SK-N-SH (cell line): ENCODE data around the gene ANKRD12. TPM values are rescaled to one million over a fixed set of nuclear protein-coding genes. Genes with fewer than 3 reads are reported as not detected.

Experiments used
- CTCF ChIA-PET: fragments of 300-600, 350-600 bp; formaldehyde crosslinking; extraction: SDS; loops from one replicate; lab custom pipeline; 2021; lab: Yijun Ruan, JAX
- POLR2A ChIA-PET: fragments of 350-600 bp; sonication (Branson Sonifier 250); formaldehyde crosslinking; extraction: SDS; loops from one replicate; lab custom pipeline; 2020; ENCODE audit warnings: antibody characterized with exemption, inconsistent platforms; lab: Yijun Ruan, JAX
- DNase-seq: peaks from one replicate; pipeline ENCODE4 v3.0.0; 2012
- H2AFZ ChIP-seq: fragments of 200-600 bp; sonication (generic); 2 replicates; pipeline ENCODE4 v1.8.1; 2016; ENCODE audit warnings: antibody characterized with exemption, mild to moderate bottlenecking, low read depth
- H3F3A ChIP-seq: fragments of 200-600 bp; sonication (generic); replicated peaks from 2 replicates; pipeline ENCODE3; 2016; ENCODE audit warnings: antibody characterized with exemption, mild to moderate bottlenecking; ENCODE audit not compliant: insufficient read depth
- H3K27ac ChIP-seq, 2 experiments: fragments of 200-500 bp in 1 of 2; fragments of 200-600 bp in 1 of 2; sonication (Bioruptor generic) in 1 of 2; sonication (generic), shearing (Covaris generic) in 1 of 2; 2 replicates each; pipeline versions ENCODE4 v1.5.1 to v1.6.1; 2014 to 2016; ENCODE audit warnings: low read depth in 2 of 2, inconsistent platforms in 1 of 2, low read length in 1 of 2, mild to moderate bottlenecking in 1 of 2, mixed read lengths in 1 of 2
- H3K27me3 ChIP-seq: fragments of 200-600 bp; sonication (generic), shearing (Covaris generic); 2 replicates; pipeline ENCODE4 v1.6.1; 2016; ENCODE audit warnings: mixed run types; ENCODE audit not compliant: insufficient read depth
- H3K36me3 ChIP-seq, 2 experiments: fragments of 200-500 bp in 1 of 2; fragments of 200-600 bp in 1 of 2; sonication (Bioruptor generic) in 1 of 2; sonication (generic) in 1 of 2; replicated peaks in 1 of 2; 2 replicates each; pipeline versions ENCODE3 to v1.5.1; 2014 to 2016; ENCODE audit warnings: low read length in 1 of 2, mild to moderate bottlenecking in 1 of 2; ENCODE audit not compliant: insufficient read depth in 2 of 2, control insufficient read depth in 1 of 2
- H3K4me1 ChIP-seq, 2 experiments: fragments of 200-500 bp in 1 of 2; fragments of 200-600 bp in 1 of 2; sonication (Bioruptor generic) in 1 of 2; sonication (generic), shearing (Covaris generic) in 1 of 2; 2 replicates each; pipeline versions ENCODE4 v1.5.1 to v1.6.1; 2014 to 2016; ENCODE audit warnings: low read depth in 1 of 2, low read length in 1 of 2, mixed run types in 1 of 2; ENCODE audit not compliant: insufficient read depth in 2 of 2, control insufficient read depth in 1 of 2
- H3K4me2 ChIP-seq: fragments of 200-600 bp; sonication (generic), shearing (Covaris generic); 2 replicates; pipeline ENCODE4 v1.6.1; 2017; ENCODE audit warnings: mixed run types
- H3K4me3 ChIP-seq, 2 experiments: fragments of 200-500 bp in 1 of 2; fragments of 200-600 bp in 1 of 2; sonication (Bioruptor generic) in 1 of 2; sonication (generic), shearing (Covaris generic) in 1 of 2; 2 replicates each; pipeline versions ENCODE4 v1.5.1 to v1.8.1; 2014 to 2016; ENCODE audit warnings: low read depth in 2 of 2, inconsistent platforms in 1 of 2, low read length in 1 of 2, mild to moderate bottlenecking in 1 of 2, mixed read lengths in 1 of 2, moderate library complexity in 1 of 2
- H3K79me2 ChIP-seq: fragments of 200-600 bp; sonication (generic); 2 replicates; pipeline ENCODE4 v1.8.1; 2017; ENCODE audit warnings: mild to moderate bottlenecking; ENCODE audit not compliant: insufficient read depth
- H3K9ac ChIP-seq: fragments of 200-600 bp; sonication (generic); 2 replicates; pipeline ENCODE4 v1.6.1; 2017; ENCODE audit warnings: mixed run types
- H3K9me2 ChIP-seq: fragments of 200-600 bp; sonication (generic); 2 replicates; pipeline ENCODE4 v1.6.1; 2017; ENCODE audit warnings: mixed run types
- H3K9me3 ChIP-seq: fragments of 200-600 bp; sonication (generic); 2 replicates; pipeline ENCODE4 v1.6.1; 2017; ENCODE audit warnings: mixed run types, mild to moderate bottlenecking, moderate library complexity
- H4K20me1 ChIP-seq: fragments of 200-600 bp; sonication (generic); 2 replicates; pipeline ENCODE4 v1.6.1; 2017; ENCODE audit warnings: mild to moderate bottlenecking, mixed run types; ENCODE audit not compliant: insufficient read depth
- ELF1 ChIP-seq: IDR thresholded peaks from 2 replicates; pipeline ENCODE4 v1.4.0; 2012
- EP300 ChIP-seq, 2 experiments: IDR thresholded peaks; 2 replicates each; pipeline versions ENCODE4 v1.4.0 to v1.6.1; 2012; ENCODE audit warnings: borderline replicate concordance in 1 of 2, low read depth in 1 of 2, low read length in 1 of 2
- FOXM1 ChIP-seq: IDR thresholded peaks from 2 replicates; pipeline ENCODE4 v1.4.0; 2012; ENCODE audit warnings: low read depth, mild to moderate bottlenecking
- GATA2 ChIP-seq: sonication (generic); formaldehyde crosslinking; IDR thresholded peaks from 2 replicates; pipeline ENCODE4 v1.5.0; 2020; ENCODE audit warnings: mild to moderate bottlenecking, missing genetic modification reagents
- JUND ChIP-seq: IDR thresholded peaks from 2 replicates; pipeline ENCODE4 v1.4.0; 2012
- MEF2A ChIP-seq: IDR thresholded peaks from 2 replicates; pipeline ENCODE4 v1.4.0; 2012; ENCODE audit warnings: low read depth, borderline replicate concordance
- NRF1 ChIP-seq: IDR thresholded peaks from 2 replicates; pipeline ENCODE4 v1.6.1; 2012; ENCODE audit warnings: low read depth, mild to moderate bottlenecking, low read length
- RAD21 ChIP-seq: IDR thresholded peaks from 2 replicates; pipeline ENCODE4 v1.6.1; 2012; ENCODE audit warnings: mild to moderate bottlenecking, low read length
- RFX5 ChIP-seq: IDR thresholded peaks from 2 replicates; pipeline ENCODE4 v1.6.1; 2012; ENCODE audit warnings: mild to moderate bottlenecking, improper control_type of control experiment, low read length
- SIN3A ChIP-seq: IDR thresholded peaks from 2 replicates; pipeline ENCODE4 v1.6.1; 2012; ENCODE audit warnings: low read depth, mild to moderate bottlenecking, low read length, moderate library complexity, borderline replicate concordance
- TAF1 ChIP-seq: IDR thresholded peaks from 2 replicates; pipeline ENCODE4 v1.6.1; 2012; ENCODE audit warnings: low read depth, mild to moderate bottlenecking, low read length, moderate library complexity, borderline replicate concordance
- TCF12 ChIP-seq: IDR thresholded peaks from 2 replicates; pipeline ENCODE4 v1.4.0; 2012
- WGBS: methylation state at CpG from one replicate; pipeline ENCODE4 v1.1.6; 2017; ENCODE audit warnings: low lambda C conversion rate; 5-methylcytosine and 5-hydroxymethylcytosine counted together
- polyA plus RNA-seq, 3 experiments: library from polyadenylated mRNA; depleted of rRNA; stranded (reverse); fragments of >200 nt; gene quantifications; 2 replicates each; pipeline ENCODE4 v1.2.3, GENCODE V29; 2012
- TF ChIP-seq, protein P1 (sequence below): IDR thresholded peaks from 2 replicates; pipeline ENCODE4 v1.6.1; 2012; ENCODE audit warnings: mild to moderate bottlenecking, low read depth, low read length, moderate library complexity
- TF ChIP-seq, protein P2 (sequence below): IDR thresholded peaks from 2 replicates; pipeline ENCODE4; 2012
- TF ChIP-seq, protein P3 (sequence below): fragments of 150-350 bp; IDR thresholded peaks from 2 replicates; pipeline ENCODE4 v1.6.1; 2017; ENCODE audit warnings: antibody characterized with exemption, low read length, low read depth, borderline replicate concordance

ANKRD12 gene
- polyA plus RNA-seq, 1 of the 3 experiments (the other 2 are of a cell fraction), result 1.3 TPM

DNA sequence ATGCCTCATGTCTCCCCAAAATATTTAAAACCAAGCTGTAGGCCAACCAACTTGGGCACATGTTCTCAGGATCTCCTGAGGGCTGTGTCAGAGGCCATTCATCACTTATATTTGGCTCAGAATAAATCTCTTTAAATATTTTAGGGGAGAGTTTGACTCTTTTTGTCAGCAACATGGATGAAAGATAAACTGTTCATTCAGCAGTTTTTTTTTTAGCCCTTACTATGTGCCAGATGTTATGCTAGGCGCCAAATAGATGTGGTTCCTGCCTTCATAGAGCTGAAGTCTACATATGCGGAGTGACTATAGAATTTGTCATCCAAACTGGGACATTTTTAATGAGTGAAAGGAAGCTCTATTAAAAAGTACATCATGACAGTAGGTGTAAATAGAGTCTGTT lies 155.5 kb downstream of the ANKRD12 start:
- Histone ChIP-seq H2AFZ (no peak overlapping the region), H3K4me3 (no peak overlapping the region), H3K79me2 (no peaks in the 10 kb centered on the region), H3K9me3 (no peaks in the 10 kb centered on the region), H3K4me2 (no peak overlapping the region), H3K27ac (no peak overlapping the region), H3K27me3 (no peaks in the 10 kb centered on the region), H4K20me1 (no peaks in the 10 kb centered on the region), H3K9me2 (no peaks in the 10 kb centered on the region), H3K9ac (no peak overlapping the region), H3F3A (peaks cover 3% of the 10 kb centered on the region), H3K36me3 (no peaks in the 10 kb centered on the region), H3K4me1 (no peaks in the 10 kb centered on the region)
- TF ChIP-seq TCF12 (no peak), RFX5 (no peak), GATA2 (no peak), RAD21 (no peak), NRF1 (no peak), TAF1 (no peak), EP300 (IDR thresholded peaks at IDR 0.05; ENCODE audit: borderline replicate concordance in 1 of 2, low read depth in 1 of 2, low read length in 1 of 2) (no peak), JUND (no peak), FOXM1 (no peak), SIN3A (no peak)
- TF ChIP-seq, protein P1, sequence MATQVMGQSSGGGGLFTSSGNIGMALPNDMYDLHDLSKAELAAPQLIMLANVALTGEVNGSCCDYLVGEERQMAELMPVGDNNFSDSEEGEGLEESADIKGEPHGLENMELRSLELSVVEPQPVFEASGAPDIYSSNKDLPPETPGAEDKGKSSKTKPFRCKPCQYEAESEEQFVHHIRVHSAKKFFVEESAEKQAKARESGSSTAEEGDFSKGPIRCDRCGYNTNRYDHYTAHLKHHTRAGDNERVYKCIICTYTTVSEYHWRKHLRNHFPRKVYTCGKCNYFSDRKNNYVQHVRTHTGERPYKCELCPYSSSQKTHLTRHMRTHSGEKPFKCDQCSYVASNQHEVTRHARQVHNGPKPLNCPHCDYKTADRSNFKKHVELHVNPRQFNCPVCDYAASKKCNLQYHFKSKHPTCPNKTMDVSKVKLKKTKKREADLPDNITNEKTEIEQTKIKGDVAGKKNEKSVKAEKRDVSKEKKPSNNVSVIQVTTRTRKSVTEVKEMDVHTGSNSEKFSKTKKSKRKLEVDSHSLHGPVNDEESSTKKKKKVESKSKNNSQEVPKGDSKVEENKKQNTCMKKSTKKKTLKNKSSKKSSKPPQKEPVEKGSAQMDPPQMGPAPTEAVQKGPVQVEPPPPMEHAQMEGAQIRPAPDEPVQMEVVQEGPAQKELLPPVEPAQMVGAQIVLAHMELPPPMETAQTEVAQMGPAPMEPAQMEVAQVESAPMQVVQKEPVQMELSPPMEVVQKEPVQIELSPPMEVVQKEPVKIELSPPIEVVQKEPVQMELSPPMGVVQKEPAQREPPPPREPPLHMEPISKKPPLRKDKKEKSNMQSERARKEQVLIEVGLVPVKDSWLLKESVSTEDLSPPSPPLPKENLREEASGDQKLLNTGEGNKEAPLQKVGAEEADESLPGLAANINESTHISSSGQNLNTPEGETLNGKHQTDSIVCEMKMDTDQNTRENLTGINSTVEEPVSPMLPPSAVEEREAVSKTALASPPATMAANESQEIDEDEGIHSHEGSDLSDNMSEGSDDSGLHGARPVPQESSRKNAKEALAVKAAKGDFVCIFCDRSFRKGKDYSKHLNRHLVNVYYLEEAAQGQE, result no peak
- TF ChIP-seq, protein P2, sequence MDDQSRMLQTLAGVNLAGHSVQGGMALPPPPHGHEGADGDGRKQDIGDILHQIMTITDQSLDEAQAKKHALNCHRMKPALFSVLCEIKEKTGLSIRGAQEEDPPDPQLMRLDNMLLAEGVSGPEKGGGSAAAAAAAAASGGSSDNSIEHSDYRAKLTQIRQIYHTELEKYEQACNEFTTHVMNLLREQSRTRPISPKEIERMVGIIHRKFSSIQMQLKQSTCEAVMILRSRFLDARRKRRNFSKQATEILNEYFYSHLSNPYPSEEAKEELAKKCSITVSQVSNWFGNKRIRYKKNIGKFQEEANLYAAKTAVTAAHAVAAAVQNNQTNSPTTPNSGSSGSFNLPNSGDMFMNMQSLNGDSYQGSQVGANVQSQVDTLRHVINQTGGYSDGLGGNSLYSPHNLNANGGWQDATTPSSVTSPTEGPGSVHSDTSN, result no peak
- TF ChIP-seq, protein P3, sequence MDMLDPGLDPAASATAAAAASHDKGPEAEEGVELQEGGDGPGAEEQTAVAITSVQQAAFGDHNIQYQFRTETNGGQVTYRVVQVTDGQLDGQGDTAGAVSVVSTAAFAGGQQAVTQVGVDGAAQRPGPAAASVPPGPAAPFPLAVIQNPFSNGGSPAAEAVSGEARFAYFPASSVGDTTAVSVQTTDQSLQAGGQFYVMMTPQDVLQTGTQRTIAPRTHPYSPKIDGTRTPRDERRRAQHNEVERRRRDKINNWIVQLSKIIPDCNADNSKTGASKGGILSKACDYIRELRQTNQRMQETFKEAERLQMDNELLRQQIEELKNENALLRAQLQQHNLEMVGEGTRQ, result no peak
- ChIA-PET CTCF (no interaction called here), POLR2A (no interaction called here)
- DNase-seq, result no peak
- WGBS, result 88% methylated on average over 2 of the region's 2 CpGs

DNA sequence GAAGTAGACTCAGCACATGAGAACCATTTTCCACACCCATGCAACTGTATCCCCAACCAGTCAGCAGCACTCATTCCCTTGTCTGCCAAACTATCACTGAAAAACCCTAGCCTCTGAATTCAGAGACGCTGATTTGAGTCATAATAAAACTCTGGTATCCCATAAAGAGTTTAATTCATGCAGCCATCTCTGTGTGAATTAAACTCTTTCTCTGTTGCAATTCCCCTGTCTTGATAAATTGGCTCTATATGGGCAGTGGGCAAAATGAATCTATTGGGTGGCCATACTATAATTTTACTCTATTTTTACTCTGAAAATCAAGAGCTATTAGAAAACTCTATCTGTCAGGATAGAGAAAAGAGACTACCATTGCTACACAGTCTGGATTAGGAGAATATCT lies 157.4 kb downstream of the ANKRD12 start:
- no peak for DNase-seq
- Histone ChIP-seq H3K9me3 (no peaks in the 10 kb centered on the region), H4K20me1 (no peaks in the 10 kb centered on the region), H3K9ac (no peak overlapping the region), H3K36me3 (no peaks in the 10 kb centered on the region), H3K4me1 (no peaks in the 10 kb centered on the region), H3K79me2 (no peaks in the 10 kb centered on the region), H3K9me2 (no peaks in the 10 kb centered on the region), H3K4me2 (no peak overlapping the region), H3K4me3 (no peak overlapping the region), H3F3A (no peaks in the 10 kb centered on the region), H3K27ac (no peak overlapping the region), H3K27me3 (no peaks in the 10 kb centered on the region), H2AFZ (no peak overlapping the region)
- POLR2A ChIA-PET, result no interaction called here
- 0% methylated on average over 1 of the region's 1 CpG for WGBS
- CTCF ChIA-PET, result no interaction called here
- no peak for TF ChIP-seq MEF2A
- no peak for TF ChIP-seq RFX5
- TF ChIP-seq ELF1, result no peak
